Ishikawa (cell line): Measurements from ENCODE around the gene LRRC72.

Experiments
- CEBPB ChIP-seq: IDR thresholded peaks from 2 replicates; pipeline ENCODE4 v1.6.1; 2012
- CREB1 ChIP-seq: IDR thresholded peaks from 2 replicates; pipeline ENCODE4 v1.6.1; 2012; ENCODE audit warnings: low read depth
- EGR1 ChIP-seq: IDR thresholded peaks from 2 replicates; pipeline ENCODE4 v1.6.1; 2012
- EP300 ChIP-seq: IDR thresholded peaks from 2 replicates; pipeline ENCODE4 v1.6.1; 2012; ENCODE audit warnings: borderline replicate concordance
- FOXM1 ChIP-seq: IDR thresholded peaks from 2 replicates; pipeline ENCODE4 v1.6.1; 2012; ENCODE audit warnings: low read depth, borderline replicate concordance
- MAX ChIP-seq: IDR thresholded peaks from 2 replicates; pipeline ENCODE4 v1.6.1; 2012
- NFIC ChIP-seq: IDR thresholded peaks from 2 replicates; pipeline ENCODE4 v1.6.1; 2012
- RAD21 ChIP-seq: IDR thresholded peaks from 2 replicates; pipeline ENCODE4 v1.6.1; 2012; ENCODE audit warnings: low read depth
- REST ChIP-seq: IDR thresholded peaks from 2 replicates; pipeline ENCODE4 v1.6.1; 2012; ENCODE audit warnings: low read depth, mild to moderate bottlenecking
- TAF1 ChIP-seq: IDR thresholded peaks from 2 replicates; pipeline ENCODE4 v1.6.1; 2012; ENCODE audit warnings: low read depth, mild to moderate bottlenecking
- TEAD4 ChIP-seq: IDR thresholded peaks from 2 replicates; pipeline ENCODE4 v1.6.1; 2012
- USF1 ChIP-seq: IDR thresholded peaks from 2 replicates; pipeline ENCODE4 v1.6.1; 2012
- YY1 ChIP-seq: IDR thresholded peaks from 2 replicates; pipeline ENCODE4 v1.6.1; 2012; ENCODE audit warnings: low read depth

- TF ChIP-seq EGR1 (no peak), MAX (no peak), FOXM1 (no peak), CEBPB (no peak), EP300 (no peak), TAF1 (no peak), REST (no peak), USF1 (no peak), RAD21 (no peak), YY1 (no peak), NFIC (no peak), CREB1 (no peak), TEAD4 (no peak)
These were observed 32.1 kb upstream of the LRRC72 start for GRCh38 chr7:16494551-16494950.
